ENCODE measurements around the gene USP15.

The USP15 gene

DNA sequence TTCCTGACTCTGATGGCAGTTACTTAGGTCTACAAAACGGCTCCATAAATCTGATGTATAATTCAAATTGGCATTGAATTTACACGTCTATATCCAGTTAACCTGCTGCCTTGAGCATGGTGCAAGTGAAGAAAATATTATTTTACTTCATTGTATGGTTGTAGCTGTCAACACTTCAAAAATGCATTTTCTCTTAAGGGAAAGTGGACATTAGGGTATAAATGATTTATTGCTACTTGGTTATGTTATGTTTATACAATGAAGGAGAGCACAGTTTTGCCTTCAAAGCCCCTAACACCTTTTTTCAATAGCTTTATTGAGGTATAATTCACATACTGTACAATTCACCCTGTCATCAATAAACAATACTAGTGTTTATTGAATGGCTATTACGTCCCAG is 2.0 kb upstream of the USP15 start:
- no peak for DNase-seq (ENCODE audit: low spot score)

DNA sequence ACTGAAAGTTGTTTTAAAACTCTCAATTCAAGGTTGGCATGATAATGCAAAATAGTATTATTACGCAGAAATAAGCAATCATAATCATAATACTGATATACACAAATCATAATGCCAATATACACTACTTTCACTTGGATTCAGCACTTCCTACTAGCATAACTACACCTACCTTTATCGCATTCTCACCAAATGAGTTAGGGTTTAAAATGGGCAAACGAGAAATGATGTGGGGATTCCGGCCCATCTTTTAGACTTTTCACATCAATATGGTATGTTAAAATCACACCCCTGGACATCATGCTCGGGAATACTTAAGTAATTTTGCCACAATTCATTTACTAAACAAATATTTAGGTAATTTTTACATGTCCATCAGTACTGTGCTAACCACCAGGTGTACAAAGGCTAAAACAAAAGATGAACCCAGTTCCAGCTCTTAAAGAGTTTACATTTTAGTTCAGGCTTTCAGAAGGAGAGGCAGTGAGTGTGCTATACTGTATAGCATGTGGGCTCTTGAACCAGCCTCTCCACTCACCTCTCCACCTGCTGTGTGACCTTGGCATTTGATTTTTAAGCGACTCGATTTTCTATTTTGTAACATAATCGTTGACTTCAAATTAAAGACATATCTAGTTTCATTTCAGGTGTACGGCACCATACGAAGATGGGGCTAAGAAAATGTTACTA is 1.1 kb upstream of the USP15 start:
- DNase-seq (ENCODE audit: low spot score) = peak; percentile 42

GRCh38 chr12:62259631-62259992 is 592 bp upstream of the USP15 start:
- DNase-seq (ENCODE audit: low spot score) = no peak

GRCh38 chr12:62260733-62261683 is 804 bp downstream of the USP15 start:
- peak; percentile 87 for DNase-seq (ENCODE audit: low spot score)

DNA sequence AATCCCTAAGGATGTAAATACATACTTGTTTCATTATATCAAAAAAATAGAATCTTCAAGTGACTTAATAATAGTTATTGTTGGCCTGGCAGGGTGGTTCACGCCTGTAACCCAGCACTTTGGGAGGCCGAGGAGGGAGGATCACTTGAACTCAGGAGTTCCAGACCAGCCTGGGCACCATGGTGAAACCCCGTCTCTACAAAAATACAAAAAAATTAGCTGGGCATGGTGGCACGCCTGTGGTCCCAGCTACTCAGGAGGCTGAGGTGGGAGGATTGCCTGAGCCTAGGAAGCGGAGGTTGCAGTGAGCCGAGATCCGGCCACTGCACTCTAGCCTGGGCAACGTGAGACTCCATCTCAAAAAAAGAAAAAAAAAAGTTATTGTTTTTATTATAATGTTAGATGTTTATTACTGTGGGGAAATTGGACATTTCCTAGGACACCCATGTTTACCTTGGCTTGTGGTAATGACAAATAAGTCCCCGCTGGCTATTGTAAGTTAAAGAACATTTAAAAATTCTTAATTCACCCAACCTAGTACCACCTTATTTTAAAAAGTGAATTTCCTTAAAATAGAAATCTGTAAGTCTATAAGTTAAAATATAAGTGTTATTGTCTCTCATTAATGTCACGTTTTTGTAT is 1.8 kb downstream of the USP15 start:
- no peak for DNase-seq (ENCODE audit: low spot score)

DNA sequence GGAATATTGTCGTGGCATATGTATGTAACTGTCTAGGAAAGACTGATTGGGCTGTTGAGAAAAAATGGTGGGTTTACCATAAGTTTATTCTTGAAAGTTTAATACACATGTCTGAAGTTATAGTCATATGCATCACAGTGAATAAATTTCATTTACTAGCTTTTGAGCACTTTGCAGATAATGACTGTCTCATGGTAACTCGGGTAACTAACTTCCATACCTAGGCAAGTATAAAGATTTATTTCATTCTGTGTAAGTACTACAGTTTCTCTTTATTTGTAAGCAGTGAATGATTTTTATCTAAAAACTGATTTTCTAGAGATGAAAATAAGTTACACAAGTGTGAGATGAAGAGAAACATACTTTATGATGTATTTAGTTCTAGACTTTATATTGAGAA is 3.0 kb downstream of the USP15 start:
- no peak for DNase-seq (ENCODE audit: low spot score)

- no peak for DNase-seq (ENCODE audit: low spot score)
Measured at GRCh38 chr12:62263966-62264365, 3.8 kb downstream of the USP15 start.

GRCh38 chr12:62264706-62265105 is 4.5 kb downstream of the USP15 start:
- no peak for DNase-seq (ENCODE audit: low spot score)

GRCh38 chr12:62265511-62265910 is 5.3 kb downstream of the USP15 start:
- no peak for DNase-seq (ENCODE audit: low spot score)

GRCh38 chr12:62267026-62267425 is 6.8 kb downstream of the USP15 start:
- no peak for DNase-seq (ENCODE audit: low spot score)

- DNase-seq (ENCODE audit: low spot score) = no peak
Measured at GRCh38 chr12:62267480-62267879, 7.3 kb downstream of the USP15 start.

DNA sequence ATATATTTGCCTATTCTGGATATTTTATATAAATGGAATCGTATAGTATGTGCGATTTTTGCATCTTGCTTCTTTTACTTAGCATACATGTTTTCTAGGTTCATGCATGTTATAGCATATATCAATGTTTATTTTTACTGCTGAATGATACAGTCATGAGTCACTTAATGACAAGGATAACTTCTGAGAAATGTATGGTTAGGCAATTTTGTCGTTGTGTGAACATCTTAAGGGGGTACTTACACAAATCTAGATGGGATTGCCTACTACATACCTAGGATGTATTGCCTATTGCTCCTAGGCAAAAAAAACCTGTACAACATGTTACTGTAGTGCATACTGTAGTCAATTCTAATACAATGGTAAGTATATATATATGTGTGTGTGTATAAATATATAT is 8.8 kb downstream of the USP15 start:
- peak; percentile 31 for DNase-seq (ENCODE audit: low spot score)

DNA sequence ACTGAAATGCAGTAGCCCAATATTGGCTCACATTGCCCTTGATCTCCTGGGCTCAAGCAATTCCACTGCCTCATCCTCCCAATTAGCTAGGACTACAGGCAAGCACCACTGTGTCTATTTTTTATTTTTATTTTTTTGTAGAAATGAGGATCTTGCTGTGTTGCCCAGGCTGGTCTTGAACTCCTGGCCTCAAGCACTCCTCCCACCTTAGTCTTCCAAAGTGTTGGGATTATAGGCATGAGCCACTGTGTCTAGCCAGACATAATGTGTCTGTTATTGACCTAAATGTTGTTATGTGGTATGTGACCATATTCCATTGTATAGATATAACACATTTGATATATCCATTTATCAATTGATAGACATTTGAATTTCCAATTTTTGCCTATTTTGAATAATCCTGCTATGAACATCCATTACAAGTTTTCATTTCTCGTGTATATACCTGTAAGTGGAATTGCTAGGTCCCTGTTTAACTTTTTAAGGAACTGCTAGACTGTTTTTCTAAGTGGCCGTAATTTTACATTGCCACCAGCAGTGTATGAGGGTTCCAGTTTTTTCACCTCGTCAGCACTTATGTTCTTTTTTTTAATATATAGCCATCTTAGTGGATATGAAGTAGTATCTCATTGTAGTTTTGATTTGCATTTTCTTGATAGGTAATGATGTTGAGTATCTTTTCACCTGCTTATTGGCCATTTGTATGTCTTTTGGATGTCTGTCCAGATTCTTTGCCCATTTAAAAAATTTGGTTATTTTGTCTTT is 9.4 kb downstream of the USP15 start:
- DNase-seq (ENCODE audit: low spot score) = no peak

DNA sequence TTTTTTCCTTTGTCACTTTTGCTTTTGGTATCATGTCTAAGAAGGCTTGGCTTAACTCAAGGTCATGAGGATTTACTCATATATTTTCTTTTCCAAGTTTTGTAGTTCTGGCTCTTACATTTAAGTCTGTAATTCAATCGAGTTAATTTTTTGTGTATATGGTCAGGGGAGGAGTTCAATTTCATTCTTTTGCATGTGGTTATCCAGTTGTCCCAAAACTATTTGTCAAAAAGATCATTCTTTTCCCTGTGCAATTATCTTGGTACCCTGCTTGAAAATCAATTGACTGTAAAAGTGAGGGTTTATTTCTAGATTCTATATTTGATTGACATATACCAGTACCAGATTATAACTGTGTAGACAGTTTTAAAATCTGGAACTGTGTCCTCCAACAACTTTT is 10.2 kb downstream of the USP15 start:
- DNase-seq (ENCODE audit: low spot score) = no peak

GRCh38 chr12:62270872-62271271 is 10.7 kb downstream of the USP15 start:
- no peak for DNase-seq (ENCODE audit: low spot score)

- no peak for DNase-seq (ENCODE audit: low spot score)
Measured at GRCh38 chr12:62272936-62273552, 12.8 kb downstream of the USP15 start.

DNA sequence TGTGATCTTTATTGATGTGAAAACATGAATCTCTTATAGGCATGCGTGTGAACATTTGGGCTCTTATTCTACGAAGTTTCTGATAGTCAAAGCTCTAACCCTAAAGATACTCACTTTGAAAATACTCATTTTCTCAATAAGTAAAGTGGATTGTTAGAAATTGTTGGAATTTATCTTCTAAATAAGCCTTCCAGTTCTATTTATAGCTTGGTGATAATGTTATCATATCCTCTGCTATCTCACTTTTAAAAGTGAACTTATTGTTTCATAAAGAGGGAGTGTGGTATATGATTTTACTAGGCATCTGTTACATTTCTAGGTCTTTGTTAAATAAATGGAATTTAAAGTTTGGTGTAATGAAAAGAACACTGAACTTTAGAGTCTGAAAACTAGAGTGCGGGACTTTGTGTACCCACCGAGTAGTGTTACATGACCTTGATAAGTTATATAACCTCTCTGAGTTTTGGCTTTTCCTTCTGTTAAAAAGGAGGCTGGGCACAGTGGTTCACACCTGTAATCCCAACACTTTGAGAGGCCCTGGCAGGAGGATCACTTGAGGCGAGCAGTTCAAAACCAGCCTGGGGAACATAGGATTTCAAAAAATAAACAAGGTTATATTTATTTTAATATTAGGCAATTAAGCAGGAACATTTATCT is 13.6 kb downstream of the USP15 start:
- DNase-seq (ENCODE audit: low spot score) = no peak

DNA sequence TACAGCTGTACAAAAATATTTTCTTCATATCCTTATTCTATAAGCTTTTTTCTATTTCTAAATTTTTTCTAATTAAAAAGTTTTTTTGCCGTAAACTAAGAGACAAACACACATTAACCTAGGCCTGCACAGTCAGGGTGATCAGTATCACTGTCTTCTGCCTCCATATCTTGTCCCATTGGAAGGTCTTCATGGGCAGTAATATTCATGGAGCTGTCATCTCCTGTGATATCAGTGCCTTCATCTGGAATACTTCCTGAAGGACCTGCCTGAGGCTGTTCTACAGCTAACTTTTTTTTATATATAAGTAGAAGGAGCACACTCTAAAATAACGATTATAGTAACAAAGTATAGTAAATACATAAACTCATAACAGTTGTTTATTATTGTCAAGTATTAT is 17.8 kb downstream of the USP15 start:
- DNase-seq (ENCODE audit: low spot score) = no peak

- no peak for DNase-seq (ENCODE audit: low spot score)
Measured at GRCh38 chr12:62279058-62279457, 18.9 kb downstream of the USP15 start.

- DNase-seq (ENCODE audit: low spot score) = no peak
Measured at GRCh38 chr12:62279961-62280360, 19.8 kb downstream of the USP15 start.

DNA sequence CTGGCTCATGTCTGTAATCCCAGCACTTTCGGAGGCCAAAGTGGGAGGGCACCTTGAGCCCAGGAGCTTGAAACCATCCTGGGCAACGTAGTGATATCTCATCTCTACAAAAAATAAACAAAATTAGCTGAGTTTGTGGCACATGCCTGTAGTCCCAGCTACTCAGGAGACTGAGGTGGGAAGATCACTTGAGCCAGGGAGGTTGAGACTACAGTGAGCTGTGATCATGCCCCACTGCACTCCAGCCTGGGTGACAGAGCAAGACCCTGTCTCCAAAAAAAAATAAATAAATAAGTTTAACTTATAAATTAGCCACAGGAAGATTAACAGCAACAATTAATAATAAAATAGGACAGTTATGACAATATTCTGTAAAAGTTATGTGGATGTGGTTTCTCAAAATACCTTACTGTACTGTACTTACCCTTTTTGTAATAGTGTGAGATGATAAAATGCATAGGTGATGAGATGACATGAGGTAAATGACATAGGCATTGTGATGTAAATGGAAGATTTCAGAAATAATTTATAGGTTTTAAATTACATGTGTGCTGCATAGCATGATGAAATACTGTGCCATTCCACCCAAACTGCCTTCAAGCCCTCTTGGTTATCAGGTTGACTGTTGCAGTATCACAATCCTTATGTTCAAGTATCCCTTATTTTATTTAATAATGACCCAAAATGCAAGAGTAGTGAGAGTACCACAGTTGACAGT is 22.0 kb downstream of the USP15 start:
- DNase-seq (ENCODE audit: low spot score) = no peak
